Lower leg skin (tissue), 3 donors: ENCODE measurements around the gene COL9A3.

Experiments used
- POLR2A ChIP-seq, 2 donors: fragments of 450-650 bp; IDR thresholded peaks; one replicate each; pipeline ENCODE4 v1.6.1; 2016 to 2017; ENCODE audit warnings: antibody characterized with exemption in 2 of 2, mild to moderate bottlenecking in 1 of 2, moderate library complexity in 1 of 2
- TF ChIP-seq, protein P1 (sequence below), 3 donors: fragments of 450-650 bp; IDR thresholded peaks; one replicate each; pipeline ENCODE4 v1.5.1; 2016; ENCODE audit warnings: antibody characterized with exemption in 3 of 3, mild to moderate bottlenecking in 3 of 3, moderate library complexity in 2 of 3

DNA sequence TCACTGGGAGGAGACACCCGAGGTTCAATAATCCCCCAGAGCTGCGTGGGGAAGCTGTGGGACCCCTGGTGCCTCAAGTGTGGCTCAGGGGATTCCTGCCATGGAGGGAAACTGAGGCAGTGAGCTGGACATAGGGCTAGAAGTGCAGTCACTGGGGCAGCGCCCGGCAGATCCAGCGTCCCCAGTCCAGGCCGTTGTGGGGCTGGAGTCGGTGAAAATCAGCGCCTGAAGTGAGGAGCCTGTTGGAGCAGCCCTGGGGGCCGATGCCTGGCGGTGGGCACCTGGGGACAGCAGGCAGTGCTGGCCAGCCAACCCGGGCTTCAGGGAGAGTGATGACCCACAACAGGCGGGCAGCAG is 2.2 kb upstream of the COL9A3 start:
- TF ChIP-seq, protein P1, sequence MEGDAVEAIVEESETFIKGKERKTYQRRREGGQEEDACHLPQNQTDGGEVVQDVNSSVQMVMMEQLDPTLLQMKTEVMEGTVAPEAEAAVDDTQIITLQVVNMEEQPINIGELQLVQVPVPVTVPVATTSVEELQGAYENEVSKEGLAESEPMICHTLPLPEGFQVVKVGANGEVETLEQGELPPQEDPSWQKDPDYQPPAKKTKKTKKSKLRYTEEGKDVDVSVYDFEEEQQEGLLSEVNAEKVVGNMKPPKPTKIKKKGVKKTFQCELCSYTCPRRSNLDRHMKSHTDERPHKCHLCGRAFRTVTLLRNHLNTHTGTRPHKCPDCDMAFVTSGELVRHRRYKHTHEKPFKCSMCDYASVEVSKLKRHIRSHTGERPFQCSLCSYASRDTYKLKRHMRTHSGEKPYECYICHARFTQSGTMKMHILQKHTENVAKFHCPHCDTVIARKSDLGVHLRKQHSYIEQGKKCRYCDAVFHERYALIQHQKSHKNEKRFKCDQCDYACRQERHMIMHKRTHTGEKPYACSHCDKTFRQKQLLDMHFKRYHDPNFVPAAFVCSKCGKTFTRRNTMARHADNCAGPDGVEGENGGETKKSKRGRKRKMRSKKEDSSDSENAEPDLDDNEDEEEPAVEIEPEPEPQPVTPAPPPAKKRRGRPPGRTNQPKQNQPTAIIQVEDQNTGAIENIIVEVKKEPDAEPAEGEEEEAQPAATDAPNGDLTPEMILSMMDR (IDR thresholded peaks at IDR 0.05), result no peak
- TF ChIP-seq POLR2A (IDR thresholded peaks at IDR 0.05), result no peak
